Endothelial cell of umbilical vein (primary cell): ENCODE results near the gene PEMT. TPM values are rescaled to one million over a fixed set of nuclear protein-coding genes. Genes with fewer than 3 reads are reported as not detected.

Experiments used
- BruUV-seq: library from RNA; stranded (reverse); fragments of 400-500 nt; replicated peaks from 2 replicates; lab custom pipeline; 2021; lab: Mats Ljungman, UMichigan
- CTCF ChIA-PET: fragments of 300-600, 350-600 bp; sonication (Branson Sonifier 250); formaldehyde crosslinking; loops from one replicate; lab custom pipeline; 2021; ENCODE audit warnings: antibody characterized with exemption, inconsistent platforms; lab: Charles Lee
- POLR2A ChIA-PET: fragments of 300-600, 350-600 bp; sonication (Branson Sonifier 250); formaldehyde crosslinking; loops from one replicate; lab custom pipeline; 2021; ENCODE audit warnings: antibody characterized with exemption, inconsistent platforms; lab: Charles Lee
- DNase-seq: peaks from one replicate; pipeline ENCODE4 v3.0.0-alpha.2; 2011; ENCODE audit warnings: low read depth, low spot score
- FAIRE-seq: peaks from 2 replicates; lab custom pipeline; 2011; peaks lifted over from hg19 to GRCh38; lab: Jason Lieb, UNC
- H2AFZ ChIP-seq: 2 replicates; pipeline ENCODE4 v1.6.0; 2012; ENCODE audit warnings: low read depth, low read length, control low read depth, inconsistent platforms
- H3K27ac ChIP-seq: 2 replicates; pipeline ENCODE4 v1.5.1; 2011; ENCODE audit warnings: low read depth, mild to moderate bottlenecking, control low read depth, low read length, moderate library complexity; ENCODE audit not compliant: insufficient read depth
- H3K27me3 ChIP-seq, 2 experiments: 2 replicates each; pipeline versions ENCODE4 v1.6.0 to v1.6.1; 2011; ENCODE audit warnings: low read length in 2 of 2, mixed read lengths in 1 of 2; ENCODE audit not compliant: control insufficient read depth in 2 of 2, insufficient read depth in 2 of 2
- H3K36me3 ChIP-seq, 2 experiments: 2 replicates in 1 of 2; 3 replicates in 1 of 2; pipeline ENCODE4 v1.5.1; 2011; ENCODE audit warnings: low read length in 2 of 2, mild to moderate bottlenecking in 1 of 2, moderate library complexity in 1 of 2; ENCODE audit not compliant: control insufficient read depth in 2 of 2, insufficient read depth in 2 of 2; ENCODE audit errors: extremely low read depth in 1 of 2
- H3K4me1 ChIP-seq: 3 replicates; pipeline ENCODE4 v1.5.1; 2011; ENCODE audit warnings: mild to moderate bottlenecking, low read length; ENCODE audit not compliant: control insufficient read depth, insufficient read depth; ENCODE audit errors: extremely low read depth
- H3K4me2 ChIP-seq: 2 replicates; pipeline ENCODE4 v1.6.1; 2011; ENCODE audit warnings: low read length, control low read depth, mixed read lengths; ENCODE audit not compliant: insufficient read depth
- H3K4me3 ChIP-seq, 3 experiments: fragments of 200-600 bp in 1 of 3; sonication (generic), shearing (Covaris generic) in 1 of 3; replicated peaks in 1 of 3; 2 replicates each; pipeline ENCODE4 v1.5.1; 2011 to 2016; ENCODE audit warnings: control low read depth in 3 of 3, low read length in 3 of 3, mild to moderate bottlenecking in 2 of 3, inconsistent platforms in 1 of 3, low read depth in 1 of 3, moderate library complexity in 1 of 3; ENCODE audit not compliant: insufficient read depth in 1 of 3
- H3K79me2 ChIP-seq: 2 replicates; pipeline ENCODE4 v1.6.0; 2012; ENCODE audit warnings: low read length, inconsistent platforms; ENCODE audit not compliant: control insufficient read depth, insufficient read depth
- H3K9ac ChIP-seq: replicated peaks from 2 replicates; pipeline ENCODE3; 2011; ENCODE audit warnings: low read length, control low read depth; ENCODE audit not compliant: insufficient read depth; ENCODE audit errors: extremely low read depth
- H3K9me1 ChIP-seq: replicated peaks from 3 replicates; pipeline ENCODE4 v1.6.0; 2011; ENCODE audit warnings: mild to moderate bottlenecking, low read length; ENCODE audit not compliant: control insufficient read depth, insufficient read depth; ENCODE audit errors: extremely low read depth
- H3K9me3 ChIP-seq: replicated peaks from 2 replicates; pipeline ENCODE4 v1.5.1; 2012; ENCODE audit warnings: low read length, inconsistent platforms; ENCODE audit not compliant: control insufficient read depth, insufficient read depth
- H4K20me1 ChIP-seq: replicated peaks from 2 replicates; pipeline ENCODE3; 2011; ENCODE audit warnings: mild to moderate bottlenecking, low read length; ENCODE audit not compliant: control insufficient read depth, insufficient read depth; ENCODE audit errors: extremely low read depth
- CTCF ChIP-seq, 2 donors: IDR thresholded peaks; 1 replicate in 1 of 2; 2 replicates in 1 of 2; pipeline ENCODE4 v1.5.1; 2011; ENCODE audit warnings: low read length in 2 of 2, mild to moderate bottlenecking in 2 of 2, moderate library complexity in 2 of 2, control low read depth in 1 of 2, inconsistent platforms in 1 of 2, low read depth in 1 of 2; ENCODE audit not compliant: insufficient read depth in 1 of 2; ENCODE audit errors: extremely low read depth in 1 of 2
- EZH2 ChIP-seq: IDR thresholded peaks from 2 replicates; pipeline ENCODE4 v1.6.1; 2012; ENCODE audit warnings: borderline replicate concordance, low read depth, mild to moderate bottlenecking, moderate library complexity, low read length, inconsistent platforms; ENCODE audit not compliant: severe bottlenecking
- FOS ChIP-seq: IDR thresholded peaks from 2 replicates; pipeline ENCODE4 v1.6.1; 2011; ENCODE audit warnings: mild to moderate bottlenecking, low read length, moderate library complexity, borderline replicate concordance; ENCODE audit not compliant: insufficient read depth
- GATA2 ChIP-seq: IDR thresholded peaks from 2 replicates; pipeline ENCODE4 v1.7.0; 2011; ENCODE audit warnings: low read depth, mild to moderate bottlenecking, moderate library complexity, mixed read lengths, low read length; ENCODE audit not compliant: insufficient read length, insufficient read depth
- JUN ChIP-seq: IDR thresholded peaks from 2 replicates; pipeline ENCODE4 v1.6.1; 2011; ENCODE audit warnings: borderline replicate concordance, low read depth; ENCODE audit not compliant: insufficient read length, insufficient read depth
- MAX ChIP-seq: IDR thresholded peaks from 2 replicates; pipeline ENCODE4 v1.6.1; 2011; ENCODE audit not compliant: insufficient read depth, insufficient read length
- MYC ChIP-seq: IDR thresholded peaks from one replicate; pipeline ENCODE4 v1.6.1; 2011; ENCODE audit warnings: mild to moderate bottlenecking, low read depth, low read length
- POLR2A ChIP-seq: IDR thresholded peaks from 2 replicates; pipeline ENCODE4 v1.6.1; 2012; ENCODE audit warnings: low read depth, mild to moderate bottlenecking, control low read depth, low read length
- POLR2AphosphoS5 ChIP-seq: IDR thresholded peaks from 2 replicates; pipeline ENCODE4 v1.6.1; 2012; ENCODE audit warnings: low read depth, mild to moderate bottlenecking, control low read depth, low read length, moderate library complexity; ENCODE audit not compliant: insufficient read depth
- dilution Hi-C: fragments of 300-500 bp; cut with MboI; formaldehyde crosslinking; loops from one replicate; pipeline ENCODE4 v1.15.0; 2019; ENCODE audit warnings: low sequenced_read_pairs; ENCODE audit not compliant: extremely low pct_ligation_motif_present
- intact Hi-C: fragments of 100-400 bp; cut with micrococcal nuclease; formaldehyde crosslinking; loops from one replicate; pipeline ENCODE4 v1.10.0; 2022
- polyA plus RNA-seq, 4 experiments: library from polyadenylated mRNA; depleted of rRNA in 3 of 4; stranded (reverse) in 3 of 4; unstranded in 1 of 4; fragments of >200 nt; gene quantifications; 2 replicates each; pipeline versions ENCODE4 v1.2.1 to v1.2.3, GENCODE V29; 2011 to 2012; ENCODE audit warnings: missing spikeins in 1 of 4
- total RNA-seq: library from RNA; stranded (reverse); gene quantifications from 2 replicates; pipeline ENCODE4 v1.2.3, GENCODE V29; 2021

The PEMT gene
- total and polyA plus RNA-seq, 2 donors (not counting 3 experiments of a cell fraction or from before 2014, with no cell fraction given) = 35.1 to 58.4 TPM

DNA sequence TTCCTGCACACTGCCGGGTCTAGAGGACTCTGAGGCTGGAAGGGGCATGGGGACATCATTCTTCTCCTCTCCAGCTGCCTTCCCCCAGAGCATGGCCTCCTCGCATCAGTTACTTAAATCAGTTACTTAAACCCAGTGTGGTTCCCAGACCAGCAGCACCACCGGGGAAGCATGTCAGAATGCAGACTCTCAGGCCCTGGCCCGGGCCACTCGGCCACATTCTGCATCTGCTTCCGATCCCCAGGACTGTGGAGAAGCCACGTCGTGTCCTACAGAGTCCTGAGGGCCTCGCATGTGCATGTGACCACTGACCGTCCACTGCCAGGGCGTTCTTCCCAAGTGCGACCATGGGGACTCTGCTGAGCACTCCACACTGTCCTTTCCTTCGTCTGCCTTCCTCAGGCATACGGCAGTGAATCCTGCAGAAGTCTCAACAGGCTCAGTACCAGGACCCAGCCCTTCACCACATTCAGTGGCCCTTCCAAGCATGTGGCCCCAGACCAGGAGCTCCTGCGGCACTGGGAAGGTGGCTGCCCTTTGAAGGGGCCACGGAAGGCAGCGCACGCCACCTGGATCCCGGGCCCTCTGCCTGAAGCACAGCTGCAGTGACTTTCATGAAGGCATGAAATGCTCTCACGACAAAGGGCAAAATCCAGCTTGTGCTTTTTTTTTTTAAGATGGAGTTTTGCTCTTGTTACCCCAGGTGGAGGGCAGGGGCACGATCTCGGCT, 48.4 kb downstream of the PEMT start:
- H4K20me1 ChIP-seq = no peaks in the 10 kb centered on the region
- POLR2A ChIA-PET = interaction anchor here (0.7 kb wide), 1 partner anchor 1104 kb away, joined by 3 read pairs; no protein-coding TSS in a partner anchor

More for the DNA sequence above, 48.4 kb downstream of the PEMT start:
- CTCF ChIA-PET = interaction anchor here (1.7 kb wide), 1 partner anchor 46 kb away, joined by 4 read pairs; no protein-coding TSS in a partner anchor
- no peak overlapping the region for H3K4me2 ChIP-seq
- no peak overlapping the region for H3K9ac ChIP-seq
- no peaks in the 10 kb centered on the region for H3K4me1 ChIP-seq
- no peaks in the 10 kb centered on the region for H3K36me3 ChIP-seq
- FAIRE-seq (no peak), DNase-seq (no peak)
- intact Hi-C loops (no loop called here), dilution Hi-C loops (no loop called here)
- no peaks in the 10 kb centered on the region for H3K9me1 ChIP-seq
- no peaks in the 10 kb centered on the region for H3K9me3 ChIP-seq
- H3K79me2 ChIP-seq = no peaks in the 10 kb centered on the region
- BruUV-seq = no TSS peak
- H2AFZ ChIP-seq = no peak overlapping the region
- TF ChIP-seq POLR2A = no peak
- TF ChIP-seq JUN = no peak
- no peak for TF ChIP-seq FOS
- no peak for TF ChIP-seq MYC
- TF ChIP-seq MAX = no peak
- TF ChIP-seq GATA2 = no peak
- no peak for TF ChIP-seq EZH2
- no peak for TF ChIP-seq CTCF (IDR thresholded peaks at IDR 0.05; ENCODE audit: extremely low read depth in 1 of 2, insufficient read depth in 1 of 2, low read depth in 1 of 2, low read length in 2 of 2)
- TF ChIP-seq POLR2AphosphoS5 = no peak
- no peak overlapping the region for H3K4me3 ChIP-seq
- H3K27me3 ChIP-seq = no peaks in the 10 kb centered on the region
- H3K27ac ChIP-seq = no peak overlapping the region
